Measurements from ENCODE around the gene SAMD4B. TPM values are rescaled to one million over a fixed set of nuclear protein-coding genes. Genes with fewer than 3 reads are reported as not detected.
A peak's percentile ranks its signal among the peaks of the same experiment; 100 is the strongest.

The SAMD4B gene
- total and polyA plus RNA-seq, 2 experiments from 2014 or later: 104 to 172 TPM

GRCh38 chr19:39327363-39328045 lies 14.7 kb upstream of the SAMD4B start:
- H3K36me3 ChIP-seq (ENCODE audit: insufficient read depth): no peaks in the 10 kb centered on the region
- peak overlapping the region; percentile 31; the same call in 1 of the 2 replicates for H3K4me3 ChIP-seq
- Mint-ChIP-seq H3K27me3 (ENCODE audit: insufficient read depth, low read depth, poor library complexity) (peaks cover 20% of the 10 kb centered on the region), H3K36me3 (ENCODE audit: low read depth) (no peaks in the 10 kb centered on the region), H3K4me1 (peaks cover 13% of the 10 kb centered on the region), H3K27ac (no peak overlapping the region), H3K9me3 (no peaks in the 10 kb centered on the region; the same call in 2 of the 3 replicates), H3K4me3 (peak overlapping the region; percentile 43; the same call in 2 of the 3 replicates)
- peak overlapping the region; percentile 66 for H3K4me2 ChIP-seq
- DNase-seq (ENCODE audit: low spot score) (peak; percentile 56), ATAC-seq (no peak)
- peak overlapping the region; percentile 97 for H2AFZ ChIP-seq
- H3K79me2 ChIP-seq (replicated peaks; ENCODE audit: insufficient read depth): no peaks in the 10 kb centered on the region
- no peaks in the 10 kb centered on the region for H3K9me2 ChIP-seq (ENCODE audit: insufficient read depth)
- H3K27ac ChIP-seq (ENCODE audit: low read depth): no peak overlapping the region
- no peaks in the 10 kb centered on the region for H3K27me3 ChIP-seq (ENCODE audit: insufficient read depth)
- no peaks in the 10 kb centered on the region for H4K20me1 ChIP-seq (replicated peaks; ENCODE audit: insufficient read depth)
- peaks cover 11% of the 10 kb centered on the region for H3K4me1 ChIP-seq (ENCODE audit: insufficient read depth)
- H3F3A ChIP-seq (replicated peaks; ENCODE audit: low read depth): no peaks in the 10 kb centered on the region
- TF ChIP-seq REST (IDR thresholded peaks at IDR 0.05; ENCODE audit: unreplicated experiment) (no peak), NANOG (IDR thresholded peaks at IDR 0.05; ENCODE audit: borderline replicate concordance) (no peak), ETS1 (IDR thresholded peaks at IDR 0.05) (no peak), EZH2 (IDR thresholded peaks at IDR 0.05; ENCODE audit: low read depth, unreplicated experiment) (no peak), STAT1 (IDR thresholded peaks at IDR 0.05; ENCODE audit: unreplicated experiment) (no peak), POLR2AphosphoS5 (IDR thresholded peaks at IDR 0.05; ENCODE audit: low read depth) (no peak), JUNB (IDR thresholded peaks at IDR 0.05; ENCODE audit: unreplicated experiment) (no peak), CTCF (conservative IDR thresholded peaks at IDR 0.05; ENCODE audit: low read depth in 2 of 2) (no peak), ZNF114 (CRISPR knock-in tag; IDR thresholded peaks at IDR 0.05) (no peak), ZNF462 (CRISPR knock-in tag; IDR thresholded peaks at IDR 0.05) (no peak), CREB1 (CRISPR knock-in tag; IDR thresholded peaks at IDR 0.05; ENCODE audit: low read depth) (no peak), ZNF331 (CRISPR knock-in tag; IDR thresholded peaks at IDR 0.05; ENCODE audit: low read depth) (no peak), EZH2phosphoT487 (IDR thresholded peaks at IDR 0.05; ENCODE audit: unreplicated experiment) (no peak)

All from GM23338 (cell line).